HG03558 (cell line): Measurements from ENCODE around the gene MRGPRF.

Source experiments
- ATAC-seq: cut with Tn5 transposase; IDR thresholded peaks from one replicate; pipeline ENCODE4 v1.9.1; 2021; ENCODE audit warnings: moderate number of reproducible peaks; ENCODE audit not compliant: unreplicated experiment; ENCODE audit errors: extremely low read depth

MRGPRF gene

DNA sequence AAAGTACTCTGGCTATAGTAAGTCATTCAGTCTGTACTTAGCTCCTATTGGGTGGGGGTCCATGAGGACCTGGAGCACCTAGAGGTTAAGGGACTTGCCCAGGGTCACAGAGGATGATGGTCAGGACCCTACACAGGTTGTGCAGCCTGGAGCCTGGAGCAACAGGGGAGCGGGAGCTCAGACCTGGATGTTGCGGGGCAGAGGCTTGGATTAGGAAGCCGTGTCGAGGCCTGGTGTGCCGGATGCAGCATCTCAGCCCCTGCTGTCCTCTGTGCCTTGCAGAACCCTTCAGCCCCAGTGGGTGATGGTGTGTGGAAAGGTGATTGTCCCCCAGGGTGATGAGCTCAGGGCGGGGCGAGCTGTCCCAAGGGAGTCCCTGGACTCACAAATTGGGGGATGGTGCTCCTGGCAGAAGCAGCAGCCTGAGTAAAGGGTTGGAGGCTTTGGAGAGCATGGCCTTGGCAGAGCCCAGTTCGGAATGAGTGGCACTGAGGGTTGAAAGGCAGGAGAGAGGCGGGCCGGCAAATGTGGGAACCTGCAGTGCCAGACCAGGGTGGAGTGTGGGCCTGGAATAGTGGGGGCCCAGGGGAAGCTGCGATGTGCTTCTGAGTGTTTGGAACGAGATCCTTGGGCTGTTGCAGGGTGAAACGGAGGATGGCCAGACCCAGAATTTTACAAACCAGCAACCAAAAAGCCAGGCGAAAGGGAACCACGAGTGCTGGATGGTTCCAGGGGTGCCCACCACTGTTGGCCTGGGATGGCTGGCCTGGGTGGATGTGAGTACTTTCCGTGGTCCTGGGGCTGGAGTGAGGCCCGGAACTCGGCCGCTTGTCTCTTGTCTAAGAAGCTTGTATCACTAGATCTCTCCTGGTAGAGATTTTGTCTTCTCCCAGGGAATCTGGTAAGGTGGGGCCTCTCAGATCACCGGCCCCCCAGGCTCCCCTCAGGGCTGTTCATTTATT lies 38.6 kb upstream of the MRGPRF start:
- no peak for ATAC-seq

- ATAC-seq: no peak
Measured at GRCh38 chr11:69050592-69051380, 37.7 kb upstream of the MRGPRF start.

DNA sequence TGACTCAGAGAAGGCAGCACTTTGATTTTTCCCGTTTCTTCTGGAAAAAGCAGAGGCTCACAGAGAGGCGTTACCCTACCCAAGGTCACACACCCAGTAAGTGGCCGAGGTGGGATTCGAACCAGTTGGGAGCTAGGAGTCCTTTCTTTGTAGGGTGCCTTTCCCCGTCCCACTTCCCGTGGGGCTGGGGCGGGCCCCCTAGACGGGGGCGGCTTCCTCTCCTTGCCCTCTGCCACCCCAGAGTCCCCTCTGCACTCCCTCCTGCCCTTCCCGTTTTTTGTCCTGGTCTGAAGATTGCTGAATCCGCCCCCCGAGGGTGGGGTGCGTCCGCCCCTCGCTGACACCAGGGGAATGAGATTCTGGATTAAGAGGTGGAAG lies 36.4 kb upstream of the MRGPRF start:
- ATAC-seq: no peak

DNA sequence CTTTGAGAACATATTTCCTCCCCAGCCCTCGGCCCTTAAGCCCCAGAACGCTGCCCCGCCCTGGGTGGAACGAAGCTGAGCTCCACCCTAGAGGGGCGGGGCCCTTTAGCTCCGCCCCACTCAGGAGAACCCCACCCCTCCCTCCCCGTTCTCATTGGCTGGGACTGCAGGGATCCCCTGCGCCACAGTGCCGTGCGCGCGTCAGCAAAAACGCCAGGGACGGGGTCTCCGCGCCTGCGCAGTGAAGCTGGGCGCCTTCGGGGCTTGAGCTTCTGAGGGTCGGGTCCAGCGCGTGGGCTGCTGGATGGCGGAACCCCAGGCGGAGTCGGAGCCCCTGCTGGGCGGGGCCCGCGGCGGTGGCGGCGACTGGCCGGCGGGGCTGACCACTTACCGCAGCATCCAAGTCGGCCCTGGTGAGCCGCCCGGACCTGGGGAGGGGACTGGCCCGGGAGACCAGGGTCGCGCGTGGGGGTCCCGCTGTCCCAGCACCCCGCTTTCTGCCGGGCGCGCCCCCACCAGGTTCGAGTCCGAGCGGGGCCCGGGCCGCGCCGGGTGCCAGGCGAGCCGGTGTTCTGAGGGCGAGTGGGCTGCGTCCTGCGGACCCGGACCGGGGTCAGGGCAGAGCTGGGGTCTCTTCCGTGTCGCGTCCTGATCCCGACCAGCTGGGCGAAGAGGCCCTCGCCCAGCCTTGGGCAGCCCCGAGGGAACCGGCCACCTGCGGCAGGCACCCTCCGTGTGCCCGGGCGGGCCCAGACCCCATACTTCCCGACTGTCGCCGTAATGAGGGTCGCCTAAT lies 35.8 kb upstream of the MRGPRF start, which contains the start of gene TPCN2:
TPCN2 (plus strand) TSS at position 239 of the 796 bp plus-strand sequence; CDS start at position 305, 66 bp downstream.
- no peak for ATAC-seq

DNA sequence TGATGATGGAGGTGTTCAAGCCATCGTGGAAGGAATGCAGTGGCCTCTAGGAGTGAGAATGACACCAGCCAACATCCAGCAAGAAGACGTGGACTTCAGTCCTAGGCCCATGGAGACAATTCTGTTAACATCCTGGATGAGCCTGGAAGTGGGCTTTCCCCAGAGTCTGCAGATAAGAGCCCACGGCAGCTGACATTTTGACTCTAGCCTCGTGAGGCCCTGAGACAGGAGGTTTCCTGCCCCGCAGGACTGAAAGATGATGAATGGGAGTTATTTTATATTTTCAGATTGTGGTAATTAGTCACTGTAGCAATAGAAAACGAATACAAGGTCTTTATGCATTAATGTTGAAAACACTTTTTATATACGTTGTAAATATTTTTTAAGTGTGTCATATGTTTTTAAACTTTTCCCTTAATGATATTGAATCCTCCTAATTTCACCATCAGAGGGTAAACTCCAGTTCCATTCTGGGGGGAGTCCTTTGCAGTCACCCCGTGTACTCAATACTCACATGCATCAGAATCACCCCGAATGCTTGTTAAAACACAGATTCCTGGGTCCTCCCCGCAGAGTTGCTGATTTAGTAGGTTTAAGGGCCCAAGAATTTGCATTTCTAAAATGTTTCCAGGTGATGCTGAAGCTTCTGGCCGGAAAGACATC lies 35.1 kb upstream of the MRGPRF start:
- ATAC-seq: no peak

- no peak for ATAC-seq
Measured at GRCh38 chr11:69044111-69045013, 31.3 kb upstream of the MRGPRF start.

DNA sequence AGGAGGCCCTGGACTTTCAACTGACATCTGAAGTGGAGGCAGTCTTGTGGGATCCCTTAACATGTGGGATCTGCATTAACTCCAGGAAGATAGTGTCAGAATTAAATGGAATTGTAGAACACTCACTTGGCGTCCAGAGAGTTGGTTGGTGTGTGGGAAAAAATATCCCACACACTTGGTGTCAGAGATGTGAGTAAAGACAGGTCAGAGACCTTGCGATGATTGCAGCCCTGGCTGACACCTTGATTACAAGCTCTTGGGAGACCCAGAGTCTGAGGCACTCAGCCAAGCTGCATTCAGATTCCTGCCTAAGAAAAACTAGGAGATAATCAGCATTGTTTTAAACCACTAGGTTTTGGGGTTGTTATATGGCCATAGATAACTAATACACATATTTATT lies 28.5 kb upstream of the MRGPRF start:
- no peak for ATAC-seq

DNA sequence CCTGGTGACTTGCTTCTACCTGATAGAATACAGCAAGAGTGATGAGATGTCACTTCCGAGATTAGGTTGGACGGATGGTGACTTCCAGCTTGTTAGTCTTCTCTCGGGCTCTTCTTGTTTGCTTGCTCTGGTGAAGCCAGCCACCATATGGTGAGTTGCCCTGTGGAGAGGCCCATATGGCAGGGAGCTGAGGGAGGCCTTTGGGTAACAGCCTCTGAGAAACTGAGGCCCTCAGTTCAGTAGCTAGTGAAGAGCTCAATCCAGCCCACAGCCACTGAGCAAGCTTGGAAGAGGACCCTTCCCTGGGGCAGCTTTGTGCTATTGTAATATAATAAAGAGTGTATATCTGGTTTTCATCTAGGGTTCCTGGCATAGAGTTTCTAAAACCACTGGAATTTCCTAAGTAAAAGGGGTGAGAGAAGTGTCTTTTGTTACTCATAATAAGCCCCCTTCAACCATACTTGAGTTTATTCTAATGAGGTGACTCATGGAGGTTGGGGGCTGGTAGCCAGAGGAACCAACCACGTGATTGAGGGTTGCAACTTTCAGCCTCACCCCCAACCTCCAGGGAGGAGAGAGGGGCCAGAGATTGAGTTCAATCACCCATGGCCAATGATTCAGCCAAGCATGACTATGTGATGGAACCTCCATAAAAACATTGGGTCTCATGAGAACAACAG lies 27.7 kb upstream of the MRGPRF start:
- no peak for ATAC-seq

- no peak for ATAC-seq
Measured at GRCh38 chr11:69040051-69040450, 27.0 kb upstream of the MRGPRF start.

DNA sequence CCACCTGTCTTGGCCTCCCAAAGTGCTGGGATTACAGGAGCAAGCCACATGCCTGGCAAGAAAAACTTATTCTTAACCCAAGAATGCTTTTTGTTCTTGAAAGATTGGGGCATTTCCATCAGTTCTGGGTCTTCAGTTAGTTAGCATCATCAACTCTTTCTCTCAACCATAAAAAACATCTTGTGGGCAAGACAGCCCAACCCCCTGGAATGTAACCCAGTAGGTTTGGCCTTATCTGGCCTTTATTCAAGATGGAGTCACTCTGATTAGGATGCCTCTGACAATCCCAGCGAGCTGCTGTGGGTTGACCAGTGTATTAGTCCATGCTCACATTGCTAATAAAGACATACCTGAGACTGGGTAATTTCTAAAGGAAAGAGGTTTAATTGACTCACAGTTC lies 26.5 kb upstream of the MRGPRF start:
- no peak for ATAC-seq

- no peak for ATAC-seq
Measured at GRCh38 chr11:69037544-69037943, 24.5 kb upstream of the MRGPRF start.

DNA sequence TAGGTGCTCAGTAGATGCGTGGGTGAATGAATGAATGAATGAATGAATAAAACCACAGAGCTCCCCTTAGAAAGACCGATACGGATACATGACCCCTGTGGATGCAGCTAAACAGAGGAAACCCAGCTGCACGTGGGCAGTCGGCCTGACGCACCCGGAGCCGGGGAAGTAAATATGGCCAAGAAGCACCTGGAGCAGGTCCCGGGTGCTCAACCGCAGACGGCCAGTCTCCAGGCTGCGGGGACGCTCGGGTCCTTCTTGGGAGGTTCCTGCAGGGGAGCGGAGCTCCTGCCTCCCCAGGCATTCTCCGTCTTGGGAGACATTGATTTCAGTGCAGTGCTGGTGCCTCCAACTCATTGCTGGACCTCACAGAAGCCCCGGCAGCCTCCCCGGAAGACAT lies 24.0 kb upstream of the MRGPRF start:
- no peak for ATAC-seq

DNA sequence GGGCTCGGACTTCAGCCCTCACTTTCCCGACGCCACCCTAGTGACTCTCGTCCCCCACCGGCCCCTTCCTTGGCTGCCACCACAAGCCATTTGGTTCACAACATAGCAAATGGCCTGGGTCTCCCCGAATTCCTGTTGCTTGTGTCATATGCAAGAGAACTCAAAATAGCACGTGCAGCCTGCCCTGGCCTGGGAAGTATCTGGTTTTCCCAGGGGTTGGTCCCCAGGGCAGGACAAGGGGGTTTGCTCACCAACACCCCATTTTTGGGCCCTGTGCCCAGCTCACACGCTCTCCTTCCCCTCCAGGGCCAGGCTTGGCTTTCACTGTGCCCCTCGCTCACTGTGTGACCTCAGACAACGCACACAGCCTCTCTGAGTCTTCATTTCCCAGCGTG lies 22.9 kb upstream of the MRGPRF start:
- no peak for ATAC-seq

DNA sequence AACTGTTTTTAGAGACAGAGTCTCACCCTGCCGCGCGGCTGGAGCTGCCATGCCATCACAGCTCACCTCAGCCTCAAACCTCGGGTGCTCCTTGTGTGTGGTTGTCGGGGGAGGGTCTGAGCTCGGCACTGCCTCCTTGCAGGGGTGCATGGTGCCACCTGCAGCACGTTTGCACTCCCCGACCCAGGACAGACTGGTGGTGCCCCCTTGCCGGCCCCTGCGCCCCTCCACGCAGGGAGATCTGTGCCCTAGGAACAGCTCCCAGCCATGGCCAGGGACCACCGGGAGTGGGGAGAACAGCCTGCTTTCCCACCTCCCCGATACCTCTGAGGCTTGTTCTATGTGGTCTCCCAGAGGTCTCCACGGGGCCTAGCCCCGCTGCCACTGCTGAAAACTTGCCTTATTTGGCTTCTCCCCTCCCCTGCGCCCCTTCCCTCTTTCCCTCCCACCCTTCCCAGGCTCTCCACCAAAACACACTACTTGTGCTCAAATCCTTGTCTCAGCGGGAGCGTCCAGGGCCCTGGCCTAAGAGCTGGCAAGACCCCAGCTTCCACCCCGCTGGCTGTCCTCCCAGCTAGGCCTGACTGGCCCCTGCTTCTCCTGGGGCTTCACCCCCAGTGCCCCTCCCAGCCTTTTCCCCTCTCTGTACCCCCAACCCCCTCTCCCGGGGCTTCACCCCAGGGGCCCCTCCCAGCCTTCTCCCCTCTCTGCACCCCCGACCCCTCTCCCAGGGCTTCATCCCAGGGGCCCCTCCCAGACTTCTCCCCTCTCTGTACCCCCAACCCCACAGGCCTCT lies 22.3 kb upstream of the MRGPRF start:
- ATAC-seq: no peak

DNA sequence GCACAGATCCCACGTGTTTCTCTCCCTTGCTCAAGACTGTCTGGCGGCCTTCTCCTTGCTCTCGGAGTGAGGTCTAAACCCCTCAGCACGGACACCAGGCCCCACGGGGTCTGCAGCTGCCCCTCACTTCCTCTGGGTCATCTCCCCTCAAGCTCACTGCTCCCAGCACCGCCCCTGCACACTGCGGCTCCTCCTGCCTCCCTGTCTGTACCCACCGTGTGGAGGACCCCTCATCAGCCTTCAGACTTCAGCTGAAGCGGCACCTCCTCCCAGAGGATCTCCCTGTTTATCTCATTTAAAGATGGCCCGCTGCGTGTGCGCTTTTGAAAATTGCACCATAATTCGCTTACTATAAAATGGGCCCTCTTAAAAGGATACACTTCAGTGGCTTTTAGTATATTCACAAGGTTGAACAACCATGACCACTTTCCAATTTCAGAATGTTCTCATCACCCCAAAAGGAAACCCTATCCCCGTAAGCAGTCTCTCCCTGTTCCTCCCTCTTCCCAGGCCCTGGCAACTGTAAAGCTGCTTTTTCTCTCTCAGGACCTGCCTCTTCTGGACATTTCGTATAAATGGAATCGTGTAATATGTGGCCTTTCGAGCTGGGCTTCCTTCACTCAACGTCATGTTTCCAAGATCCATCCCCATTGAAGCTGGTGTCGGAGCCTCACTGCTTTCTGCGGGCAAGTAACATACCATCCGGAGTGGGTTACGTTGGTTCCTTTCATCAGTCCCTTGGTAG lies 21.2 kb upstream of the MRGPRF start:
- no peak for ATAC-seq

DNA sequence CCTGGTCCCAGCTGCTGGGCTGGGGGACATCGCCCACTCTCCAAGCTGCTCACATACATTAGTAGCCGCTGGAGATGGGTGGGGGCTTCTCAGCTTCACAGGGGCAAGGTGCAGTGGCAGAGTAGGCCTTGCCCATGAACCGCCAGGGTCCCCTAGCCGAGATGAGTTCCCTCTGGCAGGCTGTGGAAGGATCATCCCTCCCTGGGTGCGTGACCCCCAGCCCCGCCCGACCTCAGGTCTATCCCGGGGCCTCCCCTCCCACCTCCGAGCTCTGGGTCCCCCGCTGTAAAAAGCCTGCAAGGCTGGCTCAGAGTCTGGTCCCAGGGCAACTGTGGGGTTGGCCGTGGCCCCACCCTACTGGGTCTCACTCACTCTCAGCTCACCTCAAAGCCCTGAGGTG lies 20.4 kb upstream of the MRGPRF start:
- no peak for ATAC-seq

DNA sequence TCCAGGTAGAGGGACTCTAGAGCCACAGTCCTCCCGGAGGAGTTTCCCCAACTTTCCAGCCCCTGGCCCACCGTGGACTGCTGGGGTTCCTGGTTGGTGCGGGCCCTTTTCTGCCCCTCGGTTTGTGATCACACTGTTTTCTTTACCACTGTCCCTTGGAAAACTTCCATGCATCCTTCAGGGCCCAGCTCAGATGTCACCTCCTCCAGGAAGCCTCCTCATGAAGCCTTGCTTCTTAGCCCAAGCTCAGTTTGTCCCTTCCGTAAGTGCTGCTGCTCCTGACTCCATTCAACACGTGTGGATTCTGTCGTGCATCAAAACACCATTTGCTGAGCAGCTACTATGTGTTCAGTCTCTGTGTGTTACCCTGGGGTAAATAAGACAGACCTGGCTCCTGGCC lies 19.8 kb upstream of the MRGPRF start:
- ATAC-seq: no peak
